Measurements from ENCODE around the gene RASSF4.

RASSF4 gene

GRCh38 chr10:44983895-44984278 is 24.3 kb downstream of the RASSF4 start (continued):
- TF ChIP-seq ZNF398 (tag by site-specific recombination; IDR thresholded peaks at IDR 0.05), result no peak

GRCh38 chr10:44984671-44985101 is 25.1 kb downstream of the RASSF4 start:
- no peak overlapping the region for H3K4me3 ChIP-seq (ENCODE audit: low read depth, low read length)
- no peaks in the 10 kb centered on the region for H3K36me3 ChIP-seq (ENCODE audit: control insufficient read depth in 2 of 2, insufficient read depth in 1 of 2, low read length in 2 of 2)
- CTCF ChIA-PET, result no interaction called here
- POLR2A ChIA-PET, result no interaction called here
- H3K27ac ChIP-seq (ENCODE audit: extremely low read depth, low read depth, low read length), result no peak overlapping the region
- H3K9me3 ChIP-seq (ENCODE audit: control insufficient read depth, insufficient read depth, low read depth, low read length), result no peaks in the 10 kb centered on the region
- H3K4me1 ChIP-seq (ENCODE audit: control insufficient read depth, insufficient read depth, low read length), result peaks cover 21% of the 10 kb centered on the region
- TF ChIP-seq ZNF785 (tag by site-specific recombination; IDR thresholded peaks at IDR 0.05) (no peak), ZNF707 (tag by site-specific recombination; IDR thresholded peaks at IDR 0.05) (no peak), ZNF624 (tag by site-specific recombination; IDR thresholded peaks at IDR 0.05) (no peak), ZNF214 (tag by site-specific recombination; IDR thresholded peaks at IDR 0.05; ENCODE audit: borderline replicate concordance) (no peak), ZNF555 (tag by site-specific recombination; conservative IDR thresholded peaks at IDR 0.05) (no peak), ZNF169 (tag by site-specific recombination; IDR thresholded peaks at IDR 0.05) (no peak), ZNF221 (tag by site-specific recombination; IDR thresholded peaks at IDR 0.05; ENCODE audit: borderline replicate concordance) (no peak), ZFHX2 (tag by site-specific recombination; conservative IDR thresholded peaks at IDR 0.05) (no peak), ZNF155 (tag by site-specific recombination; IDR thresholded peaks at IDR 0.05) (no peak), ZBTB1 (tag by site-specific recombination; IDR thresholded peaks at IDR 0.05) (no peak), OVOL3 (tag by site-specific recombination; IDR thresholded peaks at IDR 0.05) (no peak), ZNF558 (tag by site-specific recombination; IDR thresholded peaks at IDR 0.05) (no peak), GLIS2 (tag by site-specific recombination; IDR thresholded peaks at IDR 0.05) (no peak), ZNF184 (tag by site-specific recombination; IDR thresholded peaks at IDR 0.05) (no peak), ZNF768 (tag by site-specific recombination; IDR thresholded peaks at IDR 0.05) (no peak), ZNF792 (tag by site-specific recombination; IDR thresholded peaks at IDR 0.05) (no peak), TCF7L2 (IDR thresholded peaks at IDR 0.05; ENCODE audit: borderline replicate concordance, low read depth, low read length) (no peak), BCL11B (tag by site-specific recombination; IDR thresholded peaks at IDR 0.05; ENCODE audit: low read depth) (no peak)

GRCh38 chr10:44985175-44985681 is 25.6 kb downstream of the RASSF4 start:
- ChIA-PET POLR2A (no interaction called here), CTCF (no interaction called here)
- no peak overlapping the region for H3K4me3 ChIP-seq (ENCODE audit: low read depth, low read length)
- H3K4me1 ChIP-seq (ENCODE audit: control insufficient read depth, insufficient read depth, low read length), result peaks cover 23% of the 10 kb centered on the region
- no peak overlapping the region for H3K27ac ChIP-seq (ENCODE audit: extremely low read depth, low read depth, low read length)
- no peaks in the 10 kb centered on the region for H3K36me3 ChIP-seq (ENCODE audit: control insufficient read depth in 2 of 2, insufficient read depth in 1 of 2, low read length in 2 of 2)
- H3K9me3 ChIP-seq (ENCODE audit: control insufficient read depth, insufficient read depth, low read depth, low read length), result no peaks in the 10 kb centered on the region
- TF ChIP-seq ZNF148 (tag by site-specific recombination; IDR thresholded peaks at IDR 0.05; ENCODE audit: borderline replicate concordance) (no peak), PRDM10 (tag by site-specific recombination; IDR thresholded peaks at IDR 0.05) (peak; percentile 64), SCRT2 (tag by site-specific recombination; IDR thresholded peaks at IDR 0.05) (no peak), ZSCAN30 (tag by site-specific recombination; IDR thresholded peaks at IDR 0.05) (no peak), ZNF571 (tag by site-specific recombination; IDR thresholded peaks at IDR 0.05) (no peak), ZNF660 (tag by site-specific recombination; IDR thresholded peaks at IDR 0.05) (peak; percentile 34; the same call in 1 of the 2 replicates), ZFP41 (tag by site-specific recombination; IDR thresholded peaks at IDR 0.05; ENCODE audit: borderline replicate concordance) (no peak), ZNF514 (tag by site-specific recombination; IDR thresholded peaks at IDR 0.05) (no peak)
